NOMO-1 treated with DMSO at 0.1 percent for 48 hours (cell line): ENCODE data around the gene SLC35G2.
"Not testable (repeated sequence)": the region's sequence is repeated elsewhere in the genome, so short reads cannot be mapped to it uniquely, and the experiment has no call there.

Experiments
- DNase-seq: peaks from one replicate; lab custom pipeline; 2025; ENCODE audit not compliant: unreplicated experiment; lab: John Stamatoyannopoulos, UW

SLC35G2 gene

DNA sequence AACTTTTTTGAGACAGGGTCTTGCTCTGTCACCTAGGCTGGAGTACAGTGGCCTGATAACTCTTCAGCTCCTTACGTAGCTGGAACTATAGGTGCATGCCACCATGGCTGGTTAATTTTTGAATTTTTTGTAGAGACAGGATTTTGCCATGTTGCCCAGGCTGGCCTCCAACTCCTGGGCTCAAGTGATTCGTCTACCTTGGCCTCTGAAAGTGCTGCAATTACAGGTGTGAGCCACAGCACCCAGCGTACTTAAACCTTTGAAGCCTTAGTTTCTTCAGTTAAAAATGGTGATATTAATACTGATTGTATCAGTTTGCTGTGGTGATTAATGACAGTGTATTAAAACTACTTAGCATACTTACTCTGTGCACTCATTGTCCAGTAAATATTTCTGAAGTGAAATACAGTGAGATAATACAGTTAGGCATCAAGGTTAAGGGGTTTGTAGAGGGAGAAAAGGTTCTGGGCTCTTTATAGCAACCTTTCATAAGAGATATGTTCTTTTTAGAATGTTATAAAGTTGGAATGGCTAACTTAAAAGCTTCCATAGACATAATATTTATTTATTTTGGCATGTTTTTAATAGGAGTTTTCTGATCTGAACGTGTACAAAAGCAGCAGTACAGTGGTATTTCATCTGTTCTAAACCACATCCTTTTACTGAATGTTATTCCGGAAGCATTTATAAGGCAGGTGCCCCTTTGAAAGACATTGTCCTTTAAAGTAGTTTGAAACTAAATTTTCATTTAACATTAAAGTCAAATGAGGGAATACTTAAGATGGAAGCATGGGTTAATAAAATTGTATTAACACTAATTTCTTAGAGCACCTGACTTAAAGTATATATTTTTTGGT is 66.7 kb downstream of the SLC35G2 start:
- DNase-seq = no peak

DNA sequence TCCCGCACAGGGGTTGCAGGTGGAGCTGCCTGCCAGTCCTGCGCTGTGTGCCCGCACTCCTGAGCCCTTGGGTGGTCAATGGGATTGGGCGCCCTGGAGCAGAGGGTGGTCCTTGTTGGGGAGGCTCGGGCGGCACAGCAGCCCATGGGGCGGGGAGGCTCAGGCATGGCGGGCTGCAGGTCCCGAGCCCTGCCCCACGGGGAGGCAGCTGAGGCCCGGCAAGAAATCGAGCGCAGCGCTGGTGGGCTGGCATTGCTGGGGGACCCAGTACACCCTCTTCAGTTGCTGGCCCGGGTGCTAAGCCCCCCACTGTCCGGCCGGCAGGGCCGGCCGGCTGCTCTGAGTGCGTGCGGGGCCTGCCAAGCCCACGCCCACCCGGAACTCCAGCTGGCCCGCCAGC is 71.0 kb downstream of the SLC35G2 start:
- DNase-seq = no peak

DNA sequence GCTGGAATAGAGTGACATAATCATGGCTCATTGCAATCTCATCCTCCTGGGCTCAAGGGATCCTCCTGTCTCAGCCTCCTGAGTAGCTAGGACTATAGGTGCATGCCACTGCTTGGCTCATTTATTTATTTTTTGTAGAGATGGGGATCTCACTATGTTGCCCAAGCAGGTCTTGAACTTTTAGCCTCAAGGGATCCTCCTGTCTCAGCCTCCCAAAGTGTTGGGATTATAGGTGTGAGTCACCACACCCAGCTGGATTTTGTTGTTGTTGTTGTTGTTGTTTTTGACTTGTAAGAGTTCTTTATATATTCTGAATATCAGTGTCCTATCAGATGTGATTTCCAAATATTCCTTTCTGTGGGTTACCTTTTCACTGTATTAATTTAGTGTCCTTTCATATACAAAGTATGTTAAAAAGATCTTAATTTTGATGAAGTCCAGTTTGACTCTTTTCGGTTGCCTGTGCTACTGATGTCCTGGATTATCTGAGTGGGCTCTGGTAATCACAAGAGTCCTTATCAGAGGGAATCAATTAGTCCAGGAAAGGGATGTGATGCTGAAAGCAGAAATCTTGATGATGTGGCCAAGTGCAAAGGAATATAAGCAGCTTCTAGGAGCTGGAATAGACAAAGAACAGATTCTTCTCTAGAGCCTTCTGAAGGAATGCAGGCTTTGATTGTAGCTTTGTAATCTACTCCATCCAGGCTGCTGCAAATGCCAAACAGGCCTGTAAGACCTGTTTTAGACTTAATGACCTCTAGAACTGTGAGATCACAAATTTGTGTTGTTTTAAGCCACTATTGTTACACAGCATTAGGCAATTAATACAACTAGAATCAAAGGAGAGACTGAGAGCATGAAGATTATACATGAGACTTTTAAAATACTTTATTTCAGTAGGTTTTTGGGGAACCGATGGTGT is 73.3 kb downstream of the SLC35G2 start:
- DNase-seq = no peak

DNA sequence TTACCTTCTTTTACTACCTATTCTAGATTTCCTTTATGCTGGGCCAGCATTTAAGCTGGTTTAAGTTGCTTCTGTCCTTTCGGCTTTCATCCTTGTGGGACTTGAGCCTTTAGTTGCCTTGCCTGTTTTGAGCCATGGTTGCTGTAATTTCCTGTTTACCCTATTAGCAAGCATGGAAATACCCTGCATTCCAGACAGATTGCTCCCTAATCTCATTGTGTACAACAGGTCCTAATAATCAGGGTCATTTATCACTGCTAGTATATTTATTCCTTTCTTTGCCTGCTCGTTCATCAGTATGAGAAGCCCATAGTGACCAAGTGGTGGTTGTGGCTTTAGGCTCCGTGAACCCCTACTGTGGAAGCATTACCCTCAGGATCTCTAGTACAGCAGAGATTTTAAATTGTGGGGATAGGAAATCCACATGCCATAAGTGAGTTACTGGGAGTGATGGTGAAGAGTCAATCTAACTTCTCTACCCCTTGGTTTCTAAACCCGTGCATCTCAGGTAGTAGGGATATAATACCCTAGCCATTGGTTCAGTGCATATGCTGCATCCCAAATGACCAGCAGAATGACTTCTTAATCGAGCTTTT is 75.0 kb downstream of the SLC35G2 start:
- no peak for DNase-seq

DNA sequence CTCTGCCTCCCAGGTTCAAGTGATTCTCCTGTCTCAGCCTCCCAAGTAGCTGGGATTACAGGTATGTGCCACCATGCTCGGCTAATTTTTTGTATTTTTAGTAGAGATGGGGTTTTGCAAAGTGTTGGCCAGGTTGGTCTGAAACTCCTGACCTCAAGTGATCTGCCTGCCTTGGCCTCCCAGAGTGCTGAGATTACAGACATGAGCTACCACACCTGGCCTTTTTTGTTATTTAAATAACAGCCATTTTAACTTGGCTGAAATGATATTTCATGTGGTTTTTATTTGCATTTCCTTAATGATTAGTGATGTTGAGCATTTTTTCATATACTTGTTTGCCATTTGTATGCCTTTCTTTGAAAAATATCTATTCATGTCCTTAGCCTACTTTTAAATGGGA is 78.2 kb downstream of the SLC35G2 start:
- not testable (repeated sequence) for DNase-seq

DNA sequence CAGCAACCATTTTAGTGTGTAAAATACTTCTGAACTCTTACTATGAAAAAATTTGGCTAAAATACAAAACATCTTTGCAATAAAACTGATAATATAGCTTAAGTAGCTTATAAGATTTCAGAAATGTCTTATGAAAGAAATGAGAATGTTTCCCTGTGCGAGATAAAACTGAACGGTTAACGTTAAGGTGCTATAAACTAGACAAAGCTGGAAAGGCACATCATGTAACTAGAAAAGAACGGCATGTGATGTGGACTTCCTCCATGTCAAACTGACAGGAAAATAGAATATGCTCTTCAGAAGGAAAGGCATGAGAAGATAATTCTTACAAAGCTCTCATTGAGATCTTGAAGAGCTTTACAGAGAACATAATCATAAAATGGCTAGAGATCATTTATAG is 79.6 kb downstream of the SLC35G2 start:
- no peak for DNase-seq

DNA sequence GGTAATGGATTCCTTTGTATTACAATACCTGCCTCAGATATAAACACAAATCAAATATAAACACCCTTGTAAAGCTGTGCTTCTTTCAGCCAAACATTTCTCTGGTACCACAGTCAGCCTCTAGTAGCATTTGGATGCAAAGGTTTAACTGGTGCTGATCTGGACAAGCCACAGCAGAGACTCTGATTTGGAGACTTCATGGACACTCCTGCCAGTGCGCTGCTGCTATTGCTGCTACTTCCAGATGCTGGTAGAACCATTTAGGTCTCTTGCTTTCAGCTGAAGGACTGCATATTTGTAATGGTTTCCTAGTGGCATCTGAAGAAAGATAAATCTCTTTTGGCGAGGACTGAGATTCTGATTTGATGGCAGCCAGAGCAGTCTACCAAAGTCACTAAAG is 80.0 kb downstream of the SLC35G2 start:
- DNase-seq = no peak

DNA sequence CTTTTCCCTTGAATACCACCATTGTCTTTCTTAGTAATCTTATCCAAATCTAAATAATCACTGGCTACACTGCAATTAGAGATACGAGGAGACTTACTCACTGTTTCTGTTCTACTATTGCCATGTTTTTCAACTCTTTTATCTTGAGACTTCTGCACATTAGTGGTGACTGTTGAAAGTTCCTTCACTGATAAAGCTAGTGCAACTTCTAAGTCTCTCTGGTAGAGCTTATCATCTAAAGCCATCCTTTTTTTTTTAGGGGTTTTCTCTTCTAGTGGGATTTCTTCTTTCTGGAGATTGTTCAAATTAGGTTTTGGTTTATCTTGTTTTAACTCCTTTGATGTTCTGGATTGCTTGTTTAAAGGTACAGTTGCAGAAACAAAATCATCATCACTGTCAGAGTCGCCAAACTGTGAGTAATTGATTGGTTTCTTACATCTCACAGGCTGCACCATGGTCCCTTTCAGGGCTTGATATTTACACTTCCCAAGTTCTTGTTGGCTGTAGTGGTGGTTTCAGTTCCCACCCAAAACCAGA is 80.8 kb downstream of the SLC35G2 start:
- peak; percentile 10 for DNase-seq

DNA sequence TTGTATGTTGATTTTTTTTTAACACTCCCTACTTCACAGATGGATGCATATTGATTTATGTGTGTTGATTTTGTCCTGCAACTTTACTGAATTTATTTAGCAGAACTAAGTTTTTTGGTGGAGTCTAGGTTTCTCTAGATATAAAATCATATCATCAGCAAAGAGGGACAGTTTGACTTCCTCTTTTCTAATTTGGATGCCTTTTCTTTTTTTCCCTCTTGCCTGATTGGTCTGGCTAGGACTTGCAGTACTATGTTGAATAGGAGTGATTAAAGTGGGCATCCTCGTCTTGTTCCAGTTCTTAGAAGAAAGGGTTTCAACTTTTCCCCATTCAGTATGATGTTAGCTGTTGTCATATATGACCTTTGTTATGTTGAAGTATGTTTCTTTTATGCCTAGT is 81.8 kb downstream of the SLC35G2 start:
- DNase-seq = peak; percentile 37

DNA sequence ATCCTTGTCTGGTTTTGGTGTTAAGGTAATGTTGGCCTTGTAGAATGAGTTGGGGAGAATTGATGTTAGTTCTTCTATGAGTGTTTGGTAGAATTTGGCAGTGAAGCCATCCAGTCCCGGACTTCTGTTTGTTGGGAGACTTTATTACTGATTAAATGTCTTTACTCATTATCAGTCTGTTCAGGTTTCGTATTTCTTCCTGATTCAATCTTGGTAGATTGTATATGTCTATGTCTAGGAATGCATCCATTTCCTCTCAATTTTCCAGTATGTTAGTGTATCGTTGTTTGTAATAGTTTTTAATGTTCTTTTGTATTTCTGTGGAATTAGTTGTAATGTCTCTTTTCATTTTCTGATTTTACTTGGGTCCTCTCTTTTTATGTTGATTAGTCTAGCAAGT is 82.5 kb downstream of the SLC35G2 start:
- no peak for DNase-seq

DNA sequence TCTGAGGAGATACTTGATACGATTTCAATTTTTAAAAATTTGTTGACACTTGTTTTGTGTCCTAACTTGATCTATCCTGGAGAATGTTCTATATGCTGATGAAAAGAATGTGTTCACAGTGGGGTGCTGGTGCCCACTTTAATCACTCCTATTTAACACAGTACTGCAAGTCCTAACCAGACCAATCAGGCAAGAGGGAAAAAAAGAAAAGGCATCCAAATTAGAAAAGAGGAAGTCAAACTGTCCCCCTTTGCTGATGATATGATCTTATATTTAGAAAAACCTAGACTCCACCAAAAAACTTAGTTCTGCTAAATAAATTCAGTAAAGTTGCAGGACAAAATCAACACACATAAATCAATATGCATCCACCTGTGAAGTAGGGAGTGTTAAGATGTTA is 83.6 kb downstream of the SLC35G2 start:
- DNase-seq = peak; percentile 53

DNA sequence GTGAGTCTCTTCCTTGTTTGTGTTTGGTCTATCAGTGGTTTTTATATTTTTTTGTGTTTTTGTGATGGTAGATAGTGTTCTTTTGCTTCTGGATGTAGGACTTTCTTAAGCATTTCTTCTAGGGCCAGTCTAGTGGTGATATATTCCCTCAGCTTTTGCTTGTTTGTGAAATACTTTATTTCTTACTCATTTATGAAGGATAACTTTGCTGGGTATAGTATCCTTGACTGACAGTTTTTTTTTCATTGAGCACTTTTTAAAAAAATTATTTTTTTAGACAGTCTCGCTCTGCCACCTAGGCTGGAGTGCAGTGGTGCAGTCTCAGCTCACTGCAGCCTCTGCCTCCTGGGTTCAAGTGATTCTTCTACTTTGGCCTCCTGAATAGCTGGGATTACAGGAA is 85.0 kb downstream of the SLC35G2 start:
- DNase-seq = no peak

DNA sequence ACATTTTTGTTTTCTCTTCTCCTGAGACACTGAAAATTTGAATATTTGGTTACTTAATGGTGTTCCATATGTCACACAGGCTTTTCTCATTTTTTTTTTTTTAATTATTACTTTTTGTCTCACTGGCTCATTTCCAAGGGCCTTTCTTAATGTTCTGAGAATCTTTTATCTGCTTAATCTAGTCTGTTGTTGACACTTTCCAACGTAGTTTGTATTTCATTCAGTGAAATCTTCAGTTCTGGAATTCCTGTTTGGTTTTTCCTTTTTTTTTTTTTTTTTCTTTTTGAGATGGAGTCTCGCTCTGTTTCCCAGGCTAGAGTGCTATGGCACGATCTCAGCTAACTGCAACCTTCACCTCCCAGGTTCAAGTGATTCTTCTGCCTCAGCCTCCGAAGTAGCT is 85.8 kb downstream of the SLC35G2 start:
- no peak for DNase-seq
